ENCODE measurements around the gene ELOVL5.

ELOVL5 gene

DNA sequence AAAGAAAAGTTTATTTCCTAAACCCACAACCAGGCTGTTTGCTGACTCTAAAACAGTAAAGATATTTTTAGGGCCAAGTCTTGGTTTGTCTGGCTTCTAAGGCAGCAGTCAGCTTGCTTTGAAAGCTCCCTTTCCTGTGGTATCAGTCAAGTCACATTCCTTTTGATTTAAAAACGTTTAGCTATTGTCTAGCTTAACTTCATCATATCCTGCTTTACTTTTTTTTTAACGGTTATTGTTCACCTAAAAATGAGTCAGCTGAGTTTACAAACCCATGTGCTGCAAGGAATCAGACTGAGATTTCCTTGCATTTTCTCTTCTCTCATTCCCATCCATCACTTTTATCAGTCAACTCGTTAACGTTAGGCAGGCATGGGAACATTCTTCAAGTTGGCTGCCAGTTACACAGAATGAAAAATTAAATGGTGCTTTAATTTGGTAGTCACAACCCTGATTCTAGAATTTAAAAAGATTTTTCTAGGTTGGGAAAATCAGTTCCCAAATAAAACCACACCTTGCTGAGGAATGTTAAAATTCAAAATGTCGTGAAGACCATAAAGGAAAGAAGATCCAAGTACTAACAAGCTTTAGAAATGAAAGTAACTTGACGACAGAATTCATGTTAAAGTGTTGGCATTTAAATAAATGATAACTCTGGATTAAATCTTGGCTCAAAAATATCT lies 45.9 kb downstream of the ELOVL5 start:
- peak; percentile 84 for DNase-seq

DNA sequence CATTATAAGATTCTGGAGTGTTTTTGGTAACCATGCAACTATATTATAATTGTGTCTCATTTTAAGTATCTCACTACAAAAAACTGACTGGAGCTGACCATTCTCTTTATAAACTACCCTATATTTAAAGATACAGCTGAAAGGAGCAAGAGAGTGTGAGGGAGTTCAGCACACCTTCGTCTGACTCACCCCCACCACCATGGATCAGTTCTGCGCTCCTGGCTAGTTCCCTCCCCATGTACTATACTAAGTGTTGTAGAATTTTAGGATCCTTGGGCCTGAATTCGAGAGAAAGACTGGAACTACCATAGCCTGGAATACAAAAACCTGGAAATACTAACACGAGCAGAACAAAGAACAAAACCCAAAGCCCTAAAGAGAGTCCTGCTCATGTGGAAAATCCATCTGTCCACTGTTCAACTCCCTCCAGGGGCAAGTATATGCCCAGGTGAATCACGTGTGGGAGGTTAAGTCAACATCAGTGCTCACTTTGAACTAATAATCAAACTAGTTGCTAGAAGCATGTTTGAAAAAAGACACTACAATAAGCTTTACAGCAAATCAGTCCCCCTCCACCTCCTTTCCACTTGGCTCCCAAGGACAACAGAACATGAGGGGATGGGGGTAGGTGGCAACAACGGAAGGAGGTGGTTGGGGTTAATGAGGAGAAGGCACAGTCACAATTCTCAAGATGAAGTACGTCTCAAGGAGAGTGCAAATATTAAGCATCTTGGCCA lies 46.8 kb downstream of the ELOVL5 start:
- no peak for DNase-seq

DNA sequence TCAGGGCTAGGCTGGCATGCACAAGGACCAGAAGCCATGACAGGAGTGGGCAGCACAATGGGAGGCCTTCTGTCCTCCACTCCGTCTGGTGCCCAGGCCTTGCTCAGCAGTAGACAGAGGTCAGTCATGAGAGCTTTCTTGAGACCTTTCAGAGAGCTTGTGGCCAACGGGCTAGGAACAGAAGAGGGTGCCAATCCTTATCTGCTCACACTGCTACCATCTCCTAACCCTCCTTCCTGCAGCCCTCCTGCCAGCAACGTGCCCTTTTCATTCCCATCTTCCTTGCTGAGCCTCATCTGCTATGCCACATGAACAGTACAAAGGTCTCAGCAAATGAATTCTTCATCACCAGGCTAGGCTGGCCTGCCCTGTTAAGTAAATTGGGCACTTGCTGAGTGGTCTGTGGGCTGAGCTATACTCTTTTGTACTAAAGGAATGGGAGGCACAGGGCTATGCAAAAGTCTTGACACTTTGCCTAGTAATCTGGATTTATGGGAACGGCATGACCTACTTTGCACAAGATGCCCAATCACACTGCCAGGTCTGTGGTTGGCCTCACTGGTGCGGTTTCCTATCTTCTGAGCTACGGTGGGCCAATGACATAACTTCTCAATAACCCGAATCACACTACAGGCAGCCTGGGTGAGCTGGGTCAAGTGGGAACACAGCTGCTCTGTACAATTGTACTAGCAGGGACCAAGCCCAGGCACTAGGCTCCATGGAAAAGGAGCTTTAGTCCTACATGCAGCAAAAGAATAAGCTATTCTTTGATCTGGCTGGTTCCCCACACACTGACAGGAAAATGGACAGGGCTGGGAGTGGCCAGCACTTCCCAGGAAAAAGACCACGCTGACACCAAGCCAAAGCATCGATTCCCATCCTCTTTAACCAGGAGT lies 47.8 kb downstream of the ELOVL5 start:
- DNase-seq = no peak

DNA sequence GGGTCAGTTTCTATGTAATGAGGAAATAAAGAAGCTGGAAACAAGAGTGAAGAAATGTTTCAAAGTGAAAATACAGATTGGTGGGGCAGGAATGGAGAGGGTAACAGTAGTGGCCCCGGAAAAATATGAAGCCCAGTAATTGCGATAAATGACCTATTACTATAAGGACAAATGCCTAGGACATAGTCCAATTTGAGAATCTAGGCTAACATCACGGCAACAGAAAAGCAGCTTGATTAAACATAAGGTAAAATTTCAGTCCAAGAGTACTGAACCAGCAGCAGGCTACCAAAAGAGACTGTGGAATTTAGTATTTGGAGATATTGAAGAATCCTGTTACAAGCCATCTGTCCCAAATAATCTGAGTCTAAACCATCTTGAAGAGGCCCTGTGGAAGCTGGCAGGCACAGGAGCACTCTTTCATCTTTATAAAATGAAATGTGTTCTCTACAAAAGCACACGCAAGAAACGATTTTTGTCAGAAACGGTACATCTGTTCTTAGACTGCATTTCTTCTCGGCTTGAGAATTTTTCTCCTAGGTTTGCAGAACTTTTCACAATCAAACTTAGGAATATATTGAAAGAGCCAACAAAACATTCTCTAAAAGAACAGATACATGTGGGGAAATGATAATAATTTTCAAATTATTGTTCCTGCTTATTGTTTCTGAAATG lies 49.3 kb downstream of the ELOVL5 start:
- DNase-seq = no peak

- DNase-seq = no peak
These were observed 51.7 kb downstream of the ELOVL5 start for GRCh38 chr6:53297004-53297403.

GRCh38 chr6:53295176-53295575 lies 53.6 kb downstream of the ELOVL5 start:
- no peak for DNase-seq

- no peak for DNase-seq
These were observed 54.1 kb downstream of the ELOVL5 start for GRCh38 chr6:53294611-53295010.

GRCh38 chr6:53294095-53294494 lies 54.7 kb downstream of the ELOVL5 start:
- DNase-seq = no peak

DNA sequence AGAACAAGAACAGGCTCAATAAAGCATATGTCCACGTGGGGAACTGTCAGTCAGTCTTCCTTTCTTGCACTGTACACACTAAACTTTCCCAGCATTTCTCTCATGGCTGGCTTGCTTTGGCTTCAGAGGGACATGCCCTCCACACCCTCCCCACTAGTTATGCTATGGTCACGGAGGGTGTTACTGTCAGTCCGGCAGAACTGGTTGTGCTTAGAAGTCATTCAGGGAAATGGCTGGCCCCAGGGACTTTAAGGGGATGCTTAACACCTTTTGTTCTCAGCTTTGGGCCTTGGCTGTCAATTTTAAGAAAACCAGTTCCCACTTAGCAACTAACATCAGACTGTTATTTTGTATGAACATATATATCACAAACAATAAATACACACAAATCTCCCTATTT lies 55.1 kb downstream of the ELOVL5 start:
- DNase-seq = no peak

GRCh38 chr6:53290537-53291510 lies 57.9 kb downstream of the ELOVL5 start:
- DNase-seq = no peak

GRCh38 chr6:53287336-53288225 lies 61.2 kb downstream of the ELOVL5 start:
- no peak for DNase-seq

DNA sequence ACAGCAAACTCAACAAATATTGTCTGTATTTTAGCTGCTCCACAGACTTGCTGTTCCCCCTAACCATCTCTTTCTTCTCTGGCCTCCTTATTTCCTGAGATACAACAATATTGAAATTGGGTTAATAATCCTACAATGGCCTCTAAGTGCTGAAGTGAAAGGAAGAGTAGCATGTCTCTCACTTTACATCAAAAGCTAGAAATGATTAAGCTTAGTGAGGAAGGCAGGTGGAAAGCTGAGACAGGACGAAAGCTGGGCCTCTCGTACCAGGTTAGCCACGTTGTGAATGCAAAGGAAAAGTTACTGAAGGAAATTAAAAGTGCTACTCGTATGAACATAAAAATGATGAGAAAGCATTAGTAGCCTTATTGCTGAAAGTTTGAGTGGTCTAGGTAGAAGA lies 63.8 kb downstream of the ELOVL5 start:
- DNase-seq = no peak

GRCh38 chr6:53282741-53283140 lies 66.0 kb downstream of the ELOVL5 start:
- no peak for DNase-seq

GRCh38 chr6:53282234-53282633 lies 66.5 kb downstream of the ELOVL5 start:
- DNase-seq = no peak

GRCh38 chr6:53281518-53282215 lies 67.1 kb downstream of the ELOVL5 start:
- DNase-seq = no peak

- DNase-seq = no peak
These were observed 68.5 kb downstream of the ELOVL5 start for GRCh38 chr6:53280207-53280606.

GRCh38 chr6:53279293-53279692 lies 69.5 kb downstream of the ELOVL5 start:
- DNase-seq = no peak

- DNase-seq = no peak
These were observed 75.4 kb downstream of the ELOVL5 start for GRCh38 chr6:53273370-53273769.

GRCh38 chr6:53269827-53270226 lies 78.9 kb downstream of the ELOVL5 start:
- no peak for DNase-seq
